CD4-positive, alpha-beta T cell treated with Interleukin-10 for 1 hour (primary cell): ENCODE data around the gene DARS1.

ENCODE experiments used
- DNase-seq: peaks from one replicate; pipeline ENCODE4 v3.0.0-alpha.2; 2020

Gene DARS1

DNA sequence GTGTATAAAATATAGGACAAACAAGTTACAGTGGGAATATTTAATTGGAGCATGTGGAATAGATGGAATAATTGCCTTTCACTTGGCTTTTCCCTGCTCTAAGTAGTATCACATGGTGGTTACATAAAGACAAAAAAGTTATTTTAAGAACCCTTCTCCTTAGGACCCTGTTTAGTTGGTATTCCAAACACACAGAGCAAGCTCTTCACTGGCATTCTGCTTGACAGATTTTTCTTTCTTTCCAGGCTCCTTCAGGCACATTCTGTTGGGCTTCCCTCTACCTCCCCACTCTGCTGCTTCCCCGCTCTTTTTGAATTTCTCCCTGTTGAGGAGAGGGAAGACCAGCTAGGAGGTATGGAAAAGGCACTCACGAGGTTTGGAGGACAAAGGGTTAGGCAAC is 29.0 kb upstream of the DARS1 start:
- DNase-seq, result no peak

DNA sequence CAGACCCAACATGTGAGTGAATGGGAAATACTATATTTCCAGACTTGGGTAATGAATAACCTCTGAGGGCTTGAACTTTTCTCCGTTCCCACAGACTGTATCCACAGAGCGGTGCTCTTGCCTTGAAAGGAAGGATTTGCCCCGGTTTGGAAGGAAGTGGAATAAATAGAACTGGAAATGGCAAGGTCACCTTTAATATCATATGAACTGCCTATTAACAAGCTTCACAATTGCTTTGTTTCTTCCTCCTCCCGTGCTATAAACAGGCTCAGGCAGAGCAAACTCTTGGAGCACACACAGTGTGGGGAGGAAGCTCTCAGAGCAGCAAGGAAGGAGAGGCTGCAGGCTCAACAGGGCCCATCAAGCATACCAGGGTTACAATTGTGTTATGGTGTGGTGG is 28.5 kb upstream of the DARS1 start:
- DNase-seq, result no peak

DNA sequence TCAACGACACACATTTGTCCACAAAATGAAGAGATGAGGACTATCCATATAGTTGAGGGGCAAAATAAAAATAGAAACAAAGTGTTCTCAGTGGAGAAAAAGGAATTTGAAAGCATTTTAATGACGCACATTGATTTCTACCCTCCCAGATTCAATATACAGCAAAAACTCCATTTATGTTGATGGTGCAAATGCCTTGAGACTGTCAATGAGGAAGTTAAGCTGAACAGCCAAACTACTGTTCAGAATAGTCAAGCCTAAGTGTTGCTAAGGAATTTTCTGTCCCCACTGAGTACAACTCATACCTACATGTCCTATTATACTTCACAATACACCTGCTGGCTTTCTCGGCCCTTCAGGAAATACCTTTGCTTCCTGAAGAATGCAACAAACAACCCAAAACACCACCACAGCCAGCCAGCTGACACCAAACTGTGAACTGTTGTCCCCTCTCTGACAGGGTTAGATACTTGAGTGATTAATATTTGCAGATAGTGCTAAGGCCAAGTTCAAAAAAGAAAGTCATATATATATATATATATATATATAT is 27.8 kb upstream of the DARS1 start:
- no peak for DNase-seq

DNA sequence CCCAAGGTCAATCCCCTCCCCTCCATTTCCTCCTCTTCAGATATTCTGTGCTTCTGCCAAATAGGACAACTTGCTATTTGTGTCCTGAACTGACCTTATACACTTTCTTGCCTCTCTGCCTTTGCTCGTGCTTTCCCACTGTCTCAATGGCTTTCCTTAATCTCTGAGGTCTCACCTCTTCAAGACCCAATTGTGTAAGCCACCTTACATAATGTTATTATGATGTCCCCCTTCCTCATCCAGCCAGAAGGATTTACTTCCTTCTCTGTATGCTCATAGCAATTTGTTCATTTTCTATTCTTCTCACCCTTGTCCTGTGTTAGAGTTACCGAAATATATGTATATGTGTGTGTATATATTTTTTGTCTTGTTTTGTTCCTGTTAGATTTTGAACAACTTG is 26.9 kb upstream of the DARS1 start:
- no peak for DNase-seq

DNA sequence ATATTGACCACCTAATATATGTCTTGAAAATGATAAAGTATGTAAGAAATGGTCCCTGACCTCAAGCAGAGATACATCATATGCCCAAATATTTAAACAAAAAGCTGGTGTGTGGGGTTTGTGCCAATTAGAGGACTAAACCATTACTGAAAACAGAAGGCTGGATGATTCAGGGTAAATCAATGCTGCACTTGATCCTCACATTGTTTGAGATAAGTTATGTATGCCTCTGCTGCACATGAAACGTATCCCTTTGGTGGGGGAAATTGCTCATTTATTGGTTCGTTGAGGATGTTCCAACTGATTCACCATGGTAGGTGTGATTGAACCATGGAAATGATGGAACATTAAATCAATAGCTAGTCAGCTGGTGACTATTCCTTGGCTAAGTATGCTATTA is 24.7 kb upstream of the DARS1 start:
- DNase-seq, result no peak

DNA sequence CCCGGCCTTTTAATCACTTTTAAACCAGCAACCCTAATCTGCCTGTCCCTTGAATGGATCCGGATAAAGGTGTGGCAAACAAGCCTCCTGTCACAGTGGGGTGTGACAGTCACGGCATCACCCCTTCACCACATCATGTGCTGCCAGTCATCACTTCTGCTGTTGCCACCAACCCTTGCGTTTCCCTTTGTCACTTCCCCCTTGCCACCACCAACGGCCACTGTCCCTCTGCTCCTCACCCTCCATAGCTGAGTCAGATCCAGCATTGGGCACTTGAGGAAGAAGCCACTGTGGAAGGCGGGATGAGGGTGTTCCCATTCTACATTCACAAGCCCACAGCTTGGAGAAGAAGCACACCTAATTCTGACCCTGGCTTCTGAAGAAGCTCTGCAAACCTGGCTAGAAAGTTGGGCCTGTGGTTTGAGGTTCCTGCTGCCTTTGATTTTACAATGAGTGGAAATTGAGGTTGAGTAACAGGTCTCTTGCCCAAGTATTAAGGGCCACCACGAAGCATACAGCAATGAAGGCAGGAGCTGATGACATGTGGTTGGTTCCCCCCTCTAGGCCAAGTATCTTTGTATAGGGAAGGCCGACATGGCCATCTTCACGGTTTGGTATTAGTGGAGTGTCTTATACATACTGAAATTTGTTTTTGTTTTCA is 22.9 kb upstream of the DARS1 start:
- DNase-seq, result peak; percentile 75

DNA sequence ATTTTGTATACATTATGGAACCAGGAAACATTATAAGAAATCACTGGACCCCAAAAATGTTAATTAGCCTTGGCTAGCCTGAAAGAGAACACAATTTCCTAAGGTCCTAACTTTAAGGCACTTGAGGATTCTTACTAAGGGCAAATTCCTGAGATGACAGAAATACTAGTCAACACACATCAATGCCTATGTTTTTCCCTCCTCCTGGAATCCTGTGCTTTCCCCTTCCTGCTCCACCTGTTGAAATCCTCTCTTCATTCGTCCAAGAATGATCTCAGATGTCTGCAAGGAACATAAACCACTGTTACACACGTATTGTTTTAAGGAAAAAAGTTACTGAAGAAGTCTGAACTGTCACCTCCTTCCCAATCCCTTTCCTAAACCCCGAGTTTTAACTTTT is 21.2 kb upstream of the DARS1 start:
- DNase-seq, result no peak

DNA sequence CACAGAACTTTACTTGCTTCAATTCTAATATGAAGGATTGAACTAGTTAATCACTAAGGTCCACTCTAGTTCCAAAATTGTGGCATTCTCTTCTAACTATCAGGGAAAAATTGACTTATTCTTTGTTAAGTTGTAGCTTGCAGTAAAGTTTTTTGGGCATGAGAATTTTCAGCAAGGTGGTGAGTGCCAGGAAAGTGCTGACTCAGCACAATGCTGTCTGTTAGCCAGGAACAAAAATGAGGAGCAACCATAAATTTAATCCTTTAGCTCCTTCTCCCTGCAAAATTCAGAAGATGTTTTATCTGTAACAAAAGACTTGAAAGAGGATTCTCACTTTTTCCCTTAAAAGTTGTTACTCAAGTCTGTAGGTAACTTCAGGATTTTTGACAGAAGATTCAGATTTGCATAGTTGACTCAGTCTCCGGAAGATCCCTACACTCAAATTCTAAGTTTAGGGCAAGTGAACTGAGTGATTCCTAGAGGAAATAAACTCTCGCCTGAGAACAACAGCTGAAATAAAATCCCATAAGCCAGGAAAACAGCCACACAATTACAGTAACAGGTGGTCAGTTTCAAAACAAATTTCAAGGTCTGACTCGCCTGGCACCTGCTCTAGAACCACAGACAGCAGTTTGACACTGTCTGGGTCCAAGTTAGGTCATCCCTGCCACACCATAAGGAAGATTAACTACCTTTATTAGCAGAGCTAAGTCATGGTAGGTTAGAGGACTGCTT is 20.2 kb upstream of the DARS1 start:
- no peak for DNase-seq

DNA sequence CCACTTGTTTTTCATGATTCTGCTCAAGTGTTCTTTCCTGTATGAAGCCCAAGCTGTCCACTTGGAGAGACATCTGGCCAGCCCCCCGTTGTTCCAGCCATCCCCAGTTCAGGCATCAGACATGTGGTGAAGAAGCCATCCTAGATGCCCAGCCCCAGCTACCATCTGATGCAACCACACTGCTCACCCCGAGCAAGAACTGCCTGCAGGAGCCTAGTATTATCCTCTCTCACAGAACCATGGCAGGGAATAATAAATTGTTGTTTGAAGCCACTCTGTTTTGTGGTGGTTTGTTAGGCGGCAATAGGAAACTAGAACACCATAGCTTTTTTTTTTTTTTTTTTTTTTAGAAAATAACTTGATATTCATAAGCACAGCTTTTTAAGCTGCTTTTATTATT is 19.5 kb upstream of the DARS1 start:
- DNase-seq, result no peak

DNA sequence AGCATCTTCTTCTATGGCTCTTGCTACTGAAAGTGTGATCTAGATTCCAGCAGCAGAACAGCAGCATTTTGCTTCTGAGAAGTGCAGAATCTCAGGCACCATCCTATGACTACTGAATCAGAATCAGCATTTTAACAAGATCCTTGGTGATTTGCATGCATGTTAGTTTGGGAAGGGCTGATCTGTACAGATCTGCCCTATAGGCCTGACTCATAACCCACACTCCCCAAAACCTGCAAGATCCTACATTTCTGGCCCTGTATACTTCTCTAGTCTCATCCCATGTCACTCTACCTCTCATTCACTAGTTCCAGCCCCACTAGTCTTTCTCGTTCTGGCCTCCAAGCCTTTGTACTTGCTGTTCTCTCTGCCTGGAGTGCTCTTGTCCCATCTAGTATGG is 15.7 kb upstream of the DARS1 start:
- DNase-seq, result no peak

DNA sequence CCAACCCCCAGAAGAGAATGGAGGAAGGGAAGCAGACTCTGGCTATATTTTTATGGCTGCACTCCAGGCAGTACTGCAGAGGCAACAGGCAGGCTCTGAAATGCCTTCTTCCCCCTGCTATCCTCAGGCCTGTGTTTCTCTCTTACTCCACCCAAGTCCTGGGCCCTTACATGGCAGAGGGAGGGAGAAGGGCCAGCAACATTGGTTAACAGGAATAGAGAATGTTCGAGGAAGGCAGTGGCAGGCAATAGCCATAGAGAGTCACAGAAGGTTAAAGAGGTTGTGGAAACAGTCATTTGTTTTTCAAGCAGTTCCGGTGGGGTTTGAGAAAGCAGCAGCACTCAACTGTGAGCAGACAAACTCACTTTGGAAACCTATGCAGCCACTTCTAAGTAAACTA is 15.1 kb upstream of the DARS1 start:
- DNase-seq, result no peak

DNA sequence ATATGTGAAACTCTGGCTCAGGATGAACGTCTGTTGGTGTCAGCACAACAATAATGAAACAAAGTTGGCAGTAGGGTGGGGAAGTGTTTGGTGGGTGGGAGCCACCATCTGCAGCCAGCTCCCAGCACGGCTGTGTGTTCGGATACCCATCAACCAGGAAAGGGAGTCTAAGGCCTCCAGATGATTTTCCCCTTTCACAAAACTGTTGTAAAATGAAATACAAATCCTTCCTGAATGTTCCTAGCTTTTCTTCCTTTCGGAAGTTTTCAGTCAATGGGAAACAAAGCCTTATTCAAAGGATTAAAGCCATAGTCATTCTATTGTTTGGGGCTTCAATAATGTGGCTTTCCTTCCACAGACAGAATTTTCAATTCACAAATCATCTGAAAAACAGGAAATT is 14.5 kb upstream of the DARS1 start:
- DNase-seq, result no peak

DNA sequence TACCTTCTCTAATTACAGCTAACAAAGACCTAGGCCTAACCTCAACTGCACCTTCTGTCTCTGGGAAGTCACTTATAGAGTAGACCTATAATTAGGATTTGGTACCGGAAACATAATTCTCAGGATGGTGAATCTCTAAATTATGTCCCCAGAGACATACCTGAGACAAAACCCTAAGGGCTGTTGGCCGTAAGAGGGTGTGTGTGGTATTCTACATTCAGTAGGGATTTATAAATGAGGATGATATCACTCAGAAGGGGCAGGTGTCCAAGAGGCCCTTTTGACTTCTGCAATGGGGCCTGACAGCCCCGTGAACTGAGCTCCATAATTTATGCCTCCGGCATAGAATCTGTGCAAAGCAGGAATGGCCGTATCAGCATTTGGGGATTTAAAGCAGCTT is 13.5 kb upstream of the DARS1 start:
- no peak for DNase-seq

DNA sequence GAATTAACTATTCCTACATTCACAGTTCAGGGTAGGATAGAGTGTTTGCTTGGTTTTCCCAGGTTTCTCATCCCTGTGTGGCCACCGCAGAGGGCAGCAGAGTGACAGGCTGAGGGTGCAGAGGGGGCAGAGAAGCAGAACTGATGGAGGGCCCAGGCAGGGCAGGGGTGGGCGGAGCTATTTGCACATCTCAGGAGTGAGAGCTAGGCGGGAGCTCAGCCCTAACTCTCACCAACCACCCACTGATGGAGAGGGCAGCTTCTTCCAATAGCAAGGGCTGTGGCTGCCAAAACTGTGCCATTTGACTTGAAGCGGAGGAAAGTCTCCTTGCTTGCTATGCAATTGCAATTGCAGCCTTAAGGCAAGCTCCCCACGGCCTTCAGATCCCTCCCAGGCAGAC is 12.0 kb upstream of the DARS1 start:
- DNase-seq, result no peak

DNA sequence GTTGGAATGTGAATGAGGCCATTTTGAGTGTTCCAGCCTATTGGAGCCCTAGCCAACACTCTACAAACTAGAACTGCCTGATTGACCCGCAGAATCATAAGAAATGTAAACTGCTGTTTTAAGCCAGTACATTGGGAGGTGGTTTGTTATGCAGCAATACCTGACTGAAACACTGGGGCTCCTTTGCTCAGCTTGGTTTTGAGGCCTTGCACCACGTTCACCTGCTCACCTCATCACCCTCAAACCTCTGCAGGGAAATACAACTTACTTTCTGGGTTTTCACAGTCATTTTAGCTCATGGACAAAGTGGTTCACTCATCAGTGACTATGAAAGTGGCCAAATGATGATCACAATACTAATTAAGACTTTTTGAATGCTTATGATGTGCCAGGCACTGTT is 10.9 kb upstream of the DARS1 start:
- DNase-seq, result no peak

DNA sequence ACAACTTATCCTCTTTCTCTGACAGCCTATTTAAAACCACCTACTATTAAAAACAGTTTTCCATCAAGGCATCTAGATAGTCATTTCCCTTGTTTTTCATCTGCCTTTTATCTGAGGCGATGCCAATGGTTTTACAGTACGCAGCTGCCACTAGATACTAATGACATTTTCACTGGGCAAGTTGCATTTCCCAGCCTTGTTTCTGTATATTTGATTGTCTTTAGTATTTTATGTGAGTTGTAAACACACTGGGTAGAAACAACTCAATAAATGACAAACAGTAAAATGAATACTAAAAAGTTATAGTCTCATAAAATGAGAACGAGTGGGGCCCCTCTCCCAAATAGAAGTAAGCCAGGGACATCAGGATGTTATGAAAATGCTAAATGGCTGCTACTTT is 8.9 kb upstream of the DARS1 start:
- no peak for DNase-seq

DNA sequence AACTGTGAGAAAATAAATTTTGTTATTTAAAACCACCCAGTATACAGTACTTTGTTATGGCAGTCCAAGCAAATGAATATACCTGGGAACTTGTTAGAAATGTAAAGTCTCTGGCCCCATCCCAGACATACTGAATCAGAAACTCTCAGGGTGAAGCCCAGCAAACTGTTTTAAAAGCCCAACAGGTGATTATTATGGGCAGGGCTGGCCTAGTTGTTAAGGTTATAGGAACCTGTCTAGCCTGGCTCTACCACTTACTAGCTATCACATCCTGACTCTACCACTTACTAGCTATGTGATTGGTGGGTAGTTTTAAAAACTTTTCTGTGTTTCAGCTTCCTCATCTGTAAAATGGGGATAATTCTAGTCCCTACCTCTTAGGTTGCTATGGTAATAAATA is 8.0 kb upstream of the DARS1 start:
- DNase-seq, result no peak

DNA sequence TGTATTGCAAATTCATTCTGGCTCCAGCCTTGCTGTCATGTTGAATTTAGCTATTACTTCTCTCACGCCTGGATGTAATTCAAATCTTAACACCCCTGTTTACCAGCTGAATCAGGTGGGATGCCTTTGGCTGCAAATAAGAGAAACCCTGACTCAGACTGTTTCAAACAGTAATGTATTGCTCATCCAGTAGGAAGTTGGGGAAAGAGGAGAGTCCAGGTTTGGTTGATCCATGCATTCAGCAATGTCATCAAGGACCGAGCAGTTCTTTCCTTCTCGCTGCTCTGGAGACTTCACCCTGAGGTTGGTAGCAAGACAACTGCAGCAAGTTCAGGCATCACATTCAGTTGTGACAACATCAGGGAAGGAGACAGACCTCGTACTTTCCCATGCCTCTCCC is 6.4 kb upstream of the DARS1 start:
- DNase-seq, result no peak

DNA sequence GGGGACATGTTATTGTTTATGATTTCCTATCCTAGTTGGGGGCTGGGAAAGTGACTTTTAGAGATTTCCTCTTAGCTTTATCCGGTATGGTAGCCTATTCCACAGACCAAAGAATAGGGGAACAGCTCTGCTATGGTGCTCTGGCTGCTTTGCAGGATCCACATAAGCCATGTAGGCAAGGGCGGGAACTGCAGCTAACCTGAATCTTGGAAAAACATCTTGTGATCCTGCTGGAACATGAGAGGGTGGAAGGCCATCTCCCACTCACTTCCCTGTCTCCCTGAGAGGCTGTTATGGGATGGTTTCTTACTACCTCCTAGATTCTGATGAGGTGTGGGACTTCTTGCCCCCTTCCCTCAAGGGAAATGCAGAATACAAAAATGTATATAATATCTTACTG is 2.0 kb upstream of the DARS1 start:
- DNase-seq, result no peak

DNA sequence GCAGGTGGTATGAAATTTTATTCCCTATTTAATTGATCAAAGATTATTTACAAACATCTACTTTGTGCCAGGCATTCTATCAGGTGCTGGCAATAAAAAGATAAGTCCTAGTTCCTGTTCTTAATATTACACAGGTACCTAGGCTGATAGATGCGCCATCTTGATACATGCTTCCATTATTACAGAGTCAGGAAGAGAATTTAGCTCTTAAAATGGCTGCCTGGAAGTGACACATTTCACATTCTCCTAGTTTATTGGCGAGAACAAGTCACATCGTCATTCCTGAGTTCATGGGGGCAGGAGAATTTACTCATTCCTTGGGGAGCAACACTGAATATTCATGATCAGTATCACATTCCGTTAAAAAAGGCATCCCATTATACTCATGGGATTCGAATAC is 1.1 kb upstream of the DARS1 start:
- no peak for DNase-seq

DNA sequence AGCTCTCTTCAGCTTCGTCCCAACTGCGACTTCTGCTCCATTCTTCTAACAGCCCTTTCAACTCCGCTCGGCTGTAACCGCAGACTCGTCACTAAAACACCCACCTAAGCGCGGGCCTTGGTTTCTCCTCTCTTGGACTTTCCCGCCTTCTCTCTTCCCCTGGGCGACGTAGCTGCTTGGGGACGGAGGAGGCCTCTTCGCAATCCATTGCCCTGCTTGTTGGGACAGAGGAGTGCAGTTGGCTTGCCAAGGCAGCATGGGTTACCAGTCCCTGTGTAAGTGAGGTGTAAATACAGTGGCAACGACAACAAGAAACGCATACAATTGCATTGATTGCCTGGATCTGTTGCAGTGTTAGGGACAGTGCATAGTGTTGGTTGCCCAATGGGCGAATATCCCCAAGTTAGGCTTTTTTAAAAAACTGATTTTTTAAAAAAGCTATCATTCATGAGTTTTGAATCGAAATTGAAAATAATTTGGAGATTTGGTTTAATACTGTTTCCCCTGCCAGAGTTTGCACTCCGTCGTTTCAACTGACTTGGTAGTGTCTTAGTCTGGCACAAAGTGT is 484 bp upstream of the DARS1 start:
- DNase-seq, result peak; percentile 80

DNA sequence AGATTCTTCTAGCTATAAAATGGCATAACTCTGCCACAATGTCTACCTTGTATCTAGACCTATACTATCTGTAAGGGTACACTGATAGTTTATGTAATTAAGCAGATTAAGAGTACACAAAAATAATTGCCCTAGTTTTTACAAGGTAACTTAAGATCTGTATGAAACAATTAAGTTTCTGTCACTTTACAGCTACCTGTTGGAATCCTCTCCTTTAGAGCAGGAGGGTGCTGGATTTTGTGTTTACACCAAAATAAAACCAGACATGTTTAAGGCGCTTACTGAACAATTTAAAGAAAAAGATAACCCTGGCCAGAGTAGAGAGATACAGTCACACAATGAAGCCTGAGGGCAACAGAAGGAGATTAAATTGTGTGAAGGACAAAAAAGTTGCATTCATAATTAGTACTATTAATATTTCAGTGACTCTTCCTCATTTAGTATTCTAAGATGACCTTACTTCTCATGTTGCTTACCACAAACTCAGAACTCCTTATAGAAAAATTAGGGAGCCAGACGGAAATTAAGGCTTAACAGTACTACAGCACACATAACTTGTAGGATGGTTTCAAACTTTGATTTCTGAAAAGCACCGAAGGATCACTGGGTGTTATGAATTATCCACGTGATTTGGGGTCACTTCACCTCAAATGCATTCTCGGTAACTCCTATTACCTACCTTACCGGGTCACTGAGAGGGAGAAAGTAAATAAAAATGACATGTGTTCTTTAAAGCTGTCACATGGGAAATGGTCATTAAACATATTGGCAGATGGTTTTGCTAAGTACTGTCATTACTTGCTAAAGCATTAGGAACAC is 1.0 kb downstream of the DARS1 start:
- DNase-seq, result peak; percentile 15

DNA sequence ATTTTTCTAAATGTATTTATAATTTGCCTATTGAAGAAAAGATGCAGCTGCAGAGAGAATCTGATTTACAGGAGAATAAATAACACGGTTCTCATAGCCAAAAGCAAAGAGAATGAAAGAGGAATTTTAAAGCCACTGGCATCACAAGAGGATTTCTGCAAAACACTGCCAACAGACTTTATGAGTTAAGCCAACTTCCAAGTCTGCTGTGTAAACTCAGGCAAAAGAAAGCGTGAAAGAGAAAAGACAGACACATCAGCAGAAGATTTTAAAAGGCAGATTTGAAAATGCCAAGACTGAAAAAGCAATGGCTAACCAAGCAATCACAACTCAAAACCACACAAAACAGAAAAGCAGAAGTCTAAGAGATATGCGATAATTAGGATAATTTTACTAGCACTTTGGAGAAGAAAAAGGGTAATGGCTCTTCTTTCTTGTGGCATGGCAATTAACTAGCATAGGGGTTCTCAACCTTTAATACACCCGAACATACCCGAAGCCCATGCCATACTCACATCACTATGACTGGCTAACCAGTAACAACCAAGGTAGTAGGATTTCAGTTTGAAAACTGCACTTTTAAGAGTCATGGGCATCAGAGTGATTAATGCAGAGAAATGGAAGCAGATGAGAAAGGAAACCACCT is 4.9 kb downstream of the DARS1 start:
- DNase-seq, result no peak
